22Rv1 (cell line): Measurements from ENCODE around the gene BOD1.

Experiments used
- CTCF ChIP-seq: fragments of 450-650 bp; IDR thresholded peaks from 2 replicates; pipeline ENCODE4 v1.5.1; 2017; ENCODE audit warnings: mild to moderate bottlenecking
- ZFX ChIP-seq: fragments of 450-650 bp; IDR thresholded peaks from 2 replicates; pipeline ENCODE4 v1.6.1; 2017; ENCODE audit warnings: antibody characterized with exemption, borderline replicate concordance

GRCh38 chr5:173626505-173626820, 10.0 kb upstream of the BOD1 start:
- TF ChIP-seq CTCF = no peak
- no peak for TF ChIP-seq ZFX
